Ectodermal cell (in vitro differentiated cells): Measurements from ENCODE around the gene POLR2A.
"Not testable (repeated sequence)": the region's sequence is repeated elsewhere in the genome, so short reads cannot be mapped to it uniquely, and the experiment has no call there.

Experiments used
- H3K27ac ChIP-seq: 2 replicates; pipeline ENCODE4 v1.7.0; 2013; ENCODE audit warnings: mild to moderate bottlenecking, low read depth, low read length; ENCODE audit not compliant: insufficient read depth, poor library complexity, severe bottlenecking
- H3K27me3 ChIP-seq: 2 replicates; pipeline ENCODE4 v1.7.0; 2013; ENCODE audit warnings: mild to moderate bottlenecking, low read length; ENCODE audit not compliant: insufficient read depth, control insufficient read depth, poor library complexity, severe bottlenecking
- H3K36me3 ChIP-seq: one replicate; pipeline ENCODE4 v1.7.0; 2013; ENCODE audit warnings: low read length; ENCODE audit not compliant: control insufficient read depth, insufficient read depth
- H3K4me1 ChIP-seq: one replicate; pipeline ENCODE4 v1.7.0; 2013; ENCODE audit warnings: low read length; ENCODE audit not compliant: control insufficient read depth, insufficient read depth
- H3K4me3 ChIP-seq: 2 replicates; pipeline ENCODE4 v1.7.0; 2013; ENCODE audit warnings: low read depth, low read length, control low read depth; ENCODE audit not compliant: insufficient read depth
- H3K9me3 ChIP-seq: 2 replicates; pipeline ENCODE4 v1.7.0; 2013; ENCODE audit warnings: mild to moderate bottlenecking, low read length, moderate library complexity; ENCODE audit not compliant: control insufficient read depth
- WGBS, 2 experiments: methylation state at CpG; one replicate each; pipeline ENCODE4 v1.1.7; 2013; ENCODE audit warnings: missing lambda C conversion rate in 2 of 2; 5-methylcytosine and 5-hydroxymethylcytosine counted together

The POLR2A gene

DNA sequence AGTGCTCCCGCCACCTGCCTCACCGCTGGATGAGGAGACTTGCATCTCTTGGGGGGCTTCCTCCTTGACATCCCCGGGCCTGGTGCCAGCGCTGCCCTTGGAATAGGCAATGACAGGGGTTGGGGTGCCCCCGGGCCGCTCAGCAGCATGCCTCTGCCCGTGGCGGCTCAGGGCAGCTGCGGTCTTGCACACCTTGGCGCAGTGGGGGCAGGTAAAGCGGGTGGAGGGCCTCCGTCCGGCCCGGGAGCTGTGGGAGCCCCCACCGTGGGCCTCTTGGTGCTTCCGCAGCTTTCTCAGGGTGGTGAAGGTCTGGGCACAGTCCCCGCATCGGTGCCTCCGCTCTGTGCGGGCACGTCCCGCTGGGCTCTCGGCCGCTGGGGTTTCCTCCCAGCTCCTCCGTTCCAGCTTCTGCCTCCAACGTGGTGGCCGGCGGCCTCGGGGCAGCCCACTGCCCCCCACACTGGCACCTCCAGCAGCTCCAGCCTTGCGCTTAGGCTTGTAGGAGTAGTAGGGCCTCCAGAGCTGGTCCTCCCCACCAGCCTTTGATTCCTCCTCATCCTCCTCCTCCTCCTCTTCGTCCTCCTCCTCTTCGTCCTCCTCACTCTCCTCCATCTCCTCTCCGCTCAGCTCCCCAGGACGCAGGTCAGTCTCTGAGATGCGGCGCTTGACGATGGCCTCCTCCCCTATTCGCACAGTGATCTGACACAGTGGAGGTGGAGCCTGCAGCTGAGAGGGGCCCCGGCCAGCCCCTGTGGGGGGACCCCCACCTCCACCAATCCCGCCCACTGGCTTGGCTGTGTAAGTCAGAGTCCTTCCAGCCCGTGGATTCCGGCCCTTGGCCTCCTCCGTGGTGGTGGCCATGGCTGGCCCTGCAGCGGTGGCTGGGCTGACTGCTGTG lies 21.4 kb upstream of the POLR2A start:
- 95% methylated on average over 44 of the region's 44 CpGs for WGBS, 2 experiments
- no peaks in the 10 kb centered on the region for H3K9me3 ChIP-seq
- peaks cover 10% of the 10 kb centered on the region for H3K4me1 ChIP-seq
- H3K36me3 ChIP-seq, result peaks cover 4% of the 10 kb centered on the region
- H3K4me3 ChIP-seq, result no peak overlapping the region
- H3K27me3 ChIP-seq, result no peaks in the 10 kb centered on the region
- no peak overlapping the region for H3K27ac ChIP-seq

DNA sequence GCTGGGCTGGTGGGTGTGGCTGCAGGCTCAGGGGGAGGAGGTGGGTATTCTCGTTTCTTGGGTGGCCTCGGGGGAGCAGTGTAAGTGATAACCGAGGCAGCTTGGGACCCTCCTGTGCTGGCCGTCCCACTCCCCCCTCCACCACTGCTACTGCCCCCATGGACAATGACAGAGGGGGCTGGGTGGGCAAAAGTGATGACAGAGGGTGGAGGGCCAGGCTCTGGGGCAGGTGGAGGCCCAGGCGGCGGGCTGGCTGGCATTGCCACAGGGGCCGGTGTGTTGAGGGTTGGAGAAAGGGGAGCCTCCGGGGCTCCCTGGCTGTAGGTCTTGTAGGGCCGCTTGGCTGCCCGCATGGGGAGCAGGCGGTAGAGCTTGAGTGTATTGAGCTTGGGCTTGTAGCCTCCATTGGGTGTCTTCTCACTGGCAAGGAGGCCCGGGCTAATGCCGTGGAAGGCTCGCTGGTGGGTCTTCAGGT lies 20.8 kb upstream of the POLR2A start:
- no peak overlapping the region for H3K4me3 ChIP-seq
- no peaks in the 10 kb centered on the region for H3K27me3 ChIP-seq
- H3K36me3 ChIP-seq, result peaks cover 4% of the 10 kb centered on the region
- 92% methylated on average over 13 to 14 of the region's 14 CpGs for WGBS, 2 experiments
- H3K4me1 ChIP-seq, result peaks cover 12% of the 10 kb centered on the region
- H3K9me3 ChIP-seq, result no peaks in the 10 kb centered on the region
- no peak overlapping the region for H3K27ac ChIP-seq

DNA sequence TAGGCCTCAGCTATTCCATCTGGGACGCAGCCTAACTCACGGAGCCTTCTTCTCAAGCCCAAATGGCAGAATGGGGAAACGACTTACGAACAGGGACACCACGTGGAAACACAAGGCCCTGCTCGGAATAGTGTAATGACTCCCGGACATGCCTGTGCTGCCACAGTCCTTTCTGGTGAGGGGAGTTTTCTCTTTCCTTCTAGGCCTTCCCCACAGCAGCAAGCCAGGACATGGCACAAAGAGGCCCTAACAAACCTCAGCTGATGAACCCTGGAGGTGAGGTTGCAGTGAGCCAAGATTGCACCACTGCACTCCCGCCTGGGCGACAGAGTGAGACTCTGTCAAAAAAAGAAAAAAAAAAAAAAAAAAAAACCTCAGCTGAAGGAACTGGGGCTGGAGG lies 20.1 kb upstream of the POLR2A start:
- H3K36me3 ChIP-seq, result peaks cover 4% of the 10 kb centered on the region
- no peaks in the 10 kb centered on the region for H3K27me3 ChIP-seq
- 95 to 96% methylated on average over 9 of the region's 9 CpGs for WGBS, 2 experiments
- no peaks in the 10 kb centered on the region for H3K9me3 ChIP-seq
- H3K27ac ChIP-seq, result no peak overlapping the region
- no peak overlapping the region for H3K4me3 ChIP-seq
- peaks cover 12% of the 10 kb centered on the region for H3K4me1 ChIP-seq

DNA sequence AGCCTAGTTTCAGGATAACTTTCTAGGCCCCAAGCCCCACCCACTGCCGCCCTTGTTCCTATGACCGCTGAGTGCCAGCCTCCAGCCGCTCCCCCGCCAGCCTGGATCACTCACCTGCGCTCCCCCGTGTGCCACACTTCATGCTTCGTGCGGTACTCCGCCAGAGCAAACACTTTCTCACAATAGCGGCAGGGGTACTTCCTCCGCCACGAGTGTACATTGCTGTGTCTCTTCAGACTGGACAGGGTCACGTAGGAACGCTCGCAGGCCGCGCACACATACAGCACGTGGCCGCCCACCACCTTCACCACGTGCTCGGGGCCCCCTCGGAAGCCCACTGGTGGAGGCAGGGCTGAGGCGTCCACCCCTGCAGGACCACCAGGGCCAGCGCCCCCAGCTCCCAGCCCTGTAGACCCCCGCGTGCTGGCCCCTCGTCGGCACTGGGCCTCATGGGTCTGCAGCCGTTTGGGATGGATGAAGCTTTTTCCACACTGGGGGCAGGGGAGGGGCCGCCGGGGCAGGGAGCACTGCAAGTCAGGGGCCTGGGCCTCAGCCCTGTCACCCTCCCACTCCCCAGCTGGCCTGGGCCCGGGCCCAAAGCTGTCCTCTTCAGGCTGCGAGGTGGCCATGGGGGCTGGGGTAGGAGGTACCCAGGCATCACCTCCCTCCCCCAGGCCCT lies 18.4 kb upstream of the POLR2A start:
- Histone ChIP-seq H3K36me3 (peaks cover 4% of the 10 kb centered on the region), H3K27me3 (no peaks in the 10 kb centered on the region), H3K27ac (no peak overlapping the region), H3K4me1 (peaks cover 12% of the 10 kb centered on the region), H3K9me3 (no peaks in the 10 kb centered on the region), H3K4me3 (no peak overlapping the region)
- 95% methylated on average over 33 of the region's 33 CpGs for WGBS, 2 experiments

DNA sequence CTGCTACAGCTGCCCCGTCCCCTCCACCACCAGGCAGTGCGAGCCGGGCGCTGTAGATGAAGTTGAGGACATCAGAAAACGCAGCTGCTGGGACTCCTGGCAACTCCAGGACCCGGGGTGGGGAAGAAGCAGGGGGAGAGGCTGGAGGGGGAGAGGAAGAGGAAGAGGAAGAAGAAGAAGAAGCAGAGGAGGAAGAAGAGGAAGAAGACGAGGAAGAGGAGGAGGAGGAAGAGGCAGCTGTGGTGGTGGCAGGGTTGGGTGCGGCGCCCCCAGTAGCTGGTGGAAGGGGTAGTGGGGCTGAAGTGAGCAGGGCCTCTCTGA lies 17.9 kb upstream of the POLR2A start:
- H3K27ac ChIP-seq, result no peak overlapping the region

DNA sequence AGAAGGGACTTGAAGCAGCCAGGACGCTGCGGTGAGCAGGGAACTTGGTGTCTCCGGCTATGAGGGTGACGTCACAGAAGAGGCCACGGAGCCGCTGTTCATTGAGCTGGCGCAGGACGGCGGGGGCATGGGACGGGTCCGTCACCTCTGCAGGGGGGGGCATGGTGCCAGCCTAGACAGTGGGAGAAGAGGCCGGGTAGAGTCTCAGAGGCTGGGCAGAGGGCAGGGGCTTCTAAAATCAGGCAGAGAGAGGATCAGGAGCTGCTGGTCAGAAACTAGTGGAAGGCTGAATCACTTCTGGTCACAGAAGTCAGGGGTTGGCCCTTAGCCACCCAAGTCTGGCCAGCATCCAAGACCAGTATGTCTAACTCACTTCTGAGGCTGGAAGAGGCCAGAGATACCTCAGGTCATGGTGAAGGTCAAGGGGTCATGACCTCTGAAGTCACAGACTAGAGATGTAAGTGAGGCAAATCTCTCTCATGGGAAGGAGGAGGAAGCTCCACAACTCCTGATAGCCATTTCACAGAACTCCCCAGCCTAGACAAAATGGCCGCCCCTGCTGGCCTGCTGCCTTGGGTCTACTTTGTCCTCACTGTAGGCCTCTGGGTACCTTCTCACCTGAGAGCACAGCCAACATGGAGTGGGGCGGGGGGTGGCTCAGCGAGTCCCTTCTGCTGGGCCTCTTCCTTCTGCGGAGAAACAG lies 17.4 kb upstream of the POLR2A start:
- H3K36me3 ChIP-seq, result peaks cover 4% of the 10 kb centered on the region
- peaks cover 6% of the 10 kb centered on the region for H3K4me1 ChIP-seq
- no peaks in the 10 kb centered on the region for H3K27me3 ChIP-seq
- WGBS, 2 experiments, result 92 to 93% methylated on average over 16 of the region's 16 CpGs
- no peak overlapping the region for H3K4me3 ChIP-seq
- H3K9me3 ChIP-seq, result no peaks in the 10 kb centered on the region
- no peak overlapping the region for H3K27ac ChIP-seq

More for the DNA sequence above, 17.9 kb upstream of the POLR2A start:
- WGBS, 2 experiments, result 96 to 97% methylated on average over 9 of the region's 9 CpGs
- Histone ChIP-seq H3K9me3 (no peaks in the 10 kb centered on the region), H3K27me3 (no peaks in the 10 kb centered on the region), H3K4me3 (no peak overlapping the region), H3K36me3 (peaks cover 4% of the 10 kb centered on the region), H3K4me1 (peaks cover 11% of the 10 kb centered on the region)

DNA sequence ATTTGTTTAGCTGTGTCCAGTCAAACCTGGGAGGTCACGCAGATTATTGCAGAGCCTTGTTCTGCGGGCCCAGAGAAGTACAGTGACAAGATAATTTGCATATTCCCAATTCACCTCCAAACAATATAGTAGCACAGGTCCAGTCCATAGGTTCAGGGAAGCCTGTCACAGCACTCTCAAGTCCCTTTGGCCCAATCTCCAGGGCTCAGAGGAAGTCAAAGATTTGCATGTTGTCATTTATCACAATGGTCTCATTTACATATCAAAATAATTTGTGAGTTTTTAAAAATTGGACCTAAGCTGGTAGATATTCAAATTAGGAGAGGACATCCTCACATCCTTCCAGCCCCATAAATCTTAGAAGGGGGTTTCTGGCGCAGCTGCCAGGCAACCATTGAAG lies 16.7 kb upstream of the POLR2A start:
- no peak overlapping the region for H3K4me3 ChIP-seq
- no peaks in the 10 kb centered on the region for H3K27me3 ChIP-seq
- H3K27ac ChIP-seq, result no peak overlapping the region
- H3K9me3 ChIP-seq, result no peaks in the 10 kb centered on the region
- WGBS, 2 experiments, result 94% methylated on average over 3 of the region's 3 CpGs
- H3K36me3 ChIP-seq, result peaks cover 4% of the 10 kb centered on the region
- peaks cover 6% of the 10 kb centered on the region for H3K4me1 ChIP-seq

DNA sequence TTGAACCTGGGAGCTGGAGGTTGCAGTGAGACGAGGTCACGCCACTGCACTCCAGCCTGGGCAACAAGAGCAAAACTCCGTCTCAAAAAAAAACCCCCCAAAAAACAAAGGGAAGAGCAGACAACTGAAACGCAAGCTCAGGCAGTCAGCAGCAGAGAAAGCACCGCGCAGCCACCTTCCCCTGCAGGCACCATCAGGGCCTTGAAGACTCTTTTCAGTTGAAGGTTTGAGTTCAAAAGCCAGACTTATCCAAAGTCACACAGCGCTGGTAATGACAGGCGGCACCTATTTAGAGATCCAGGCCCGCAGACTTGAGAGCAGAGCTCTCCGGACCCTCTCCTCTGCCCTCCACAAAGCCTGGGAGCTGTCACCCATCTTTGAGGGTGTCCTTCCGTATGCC lies 15.9 kb upstream of the POLR2A start:
- Histone ChIP-seq H3K36me3 (peaks cover 4% of the 10 kb centered on the region), H3K4me3 (no peak overlapping the region), H3K27me3 (no peaks in the 10 kb centered on the region), H3K27ac (no peak overlapping the region), H3K9me3 (no peaks in the 10 kb centered on the region), H3K4me1 (peaks cover 6% of the 10 kb centered on the region)
- WGBS, 2 experiments, result 94 to 95% methylated on average over 11 of the region's 11 CpGs

DNA sequence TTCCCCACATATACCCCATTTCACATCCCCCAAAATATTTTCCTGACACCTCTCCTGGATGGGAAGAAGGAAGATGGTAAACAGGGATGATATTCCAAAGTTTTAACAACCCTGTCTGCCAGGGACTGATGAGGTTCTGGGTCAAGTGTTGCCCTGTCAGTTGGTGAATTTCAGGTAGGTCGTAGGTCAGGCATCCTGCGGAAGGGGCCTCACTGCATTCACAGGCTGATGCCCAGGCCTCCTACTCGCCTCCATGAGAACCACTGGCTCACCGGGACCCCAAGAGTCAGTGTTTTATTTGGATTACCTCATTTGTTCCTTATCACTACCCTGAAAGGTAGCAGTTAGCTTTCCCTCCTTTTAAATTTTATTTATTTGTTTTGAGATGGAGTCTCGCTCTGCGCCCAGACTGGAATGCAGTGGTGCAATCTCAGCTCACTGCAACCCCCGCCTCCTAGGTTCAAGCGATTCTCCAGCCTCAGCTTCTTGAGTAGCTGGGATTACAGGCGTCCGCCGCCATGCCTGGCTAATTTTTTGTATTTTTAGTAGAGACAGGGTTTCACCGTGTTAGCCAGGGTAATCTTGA lies 15.3 kb upstream of the POLR2A start:
- whole genome bisulfite sequencing, 2 experiments, result 91 to 92% methylated on average over 12 of the region's 12 CpGs
- Histone ChIP-seq H3K36me3 (no peaks in the 10 kb centered on the region), H3K4me3 (no peak overlapping the region), H3K27me3 (no peaks in the 10 kb centered on the region), H3K4me1 (peaks cover 6% of the 10 kb centered on the region), H3K27ac (no peak overlapping the region), H3K9me3 (no peaks in the 10 kb centered on the region)

DNA sequence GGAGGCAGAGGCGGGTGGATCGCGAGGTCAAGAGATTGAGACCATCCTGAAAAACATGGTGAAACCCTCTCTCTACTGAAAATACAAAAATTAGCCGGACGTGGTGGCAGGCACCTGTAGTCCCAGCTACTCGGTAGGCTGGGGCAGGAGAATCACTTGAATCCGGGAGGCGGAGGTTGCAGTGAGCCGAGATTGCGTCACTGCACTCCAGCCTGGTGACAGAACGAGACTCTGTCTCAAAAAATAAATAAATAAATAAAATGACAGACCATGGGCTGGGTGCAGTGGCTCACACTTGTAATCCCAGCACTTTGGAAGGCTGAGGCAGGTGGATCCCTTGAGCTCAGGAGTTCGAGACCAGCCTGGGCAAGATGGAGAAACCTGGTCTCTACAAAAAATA lies 14.3 kb upstream of the POLR2A start:
- not testable (repeated sequence) for H3K4me3 ChIP-seq, H3K27me3 ChIP-seq, H3K4me1 ChIP-seq, H3K36me3 ChIP-seq, H3K27ac ChIP-seq, H3K9me3 ChIP-seq
- 94 to 97% methylated on average over 12 of the region's 12 CpGs for WGBS, 2 experiments
